Measurements from ENCODE around the gene ZWILCH.

ZWILCH gene

DNA sequence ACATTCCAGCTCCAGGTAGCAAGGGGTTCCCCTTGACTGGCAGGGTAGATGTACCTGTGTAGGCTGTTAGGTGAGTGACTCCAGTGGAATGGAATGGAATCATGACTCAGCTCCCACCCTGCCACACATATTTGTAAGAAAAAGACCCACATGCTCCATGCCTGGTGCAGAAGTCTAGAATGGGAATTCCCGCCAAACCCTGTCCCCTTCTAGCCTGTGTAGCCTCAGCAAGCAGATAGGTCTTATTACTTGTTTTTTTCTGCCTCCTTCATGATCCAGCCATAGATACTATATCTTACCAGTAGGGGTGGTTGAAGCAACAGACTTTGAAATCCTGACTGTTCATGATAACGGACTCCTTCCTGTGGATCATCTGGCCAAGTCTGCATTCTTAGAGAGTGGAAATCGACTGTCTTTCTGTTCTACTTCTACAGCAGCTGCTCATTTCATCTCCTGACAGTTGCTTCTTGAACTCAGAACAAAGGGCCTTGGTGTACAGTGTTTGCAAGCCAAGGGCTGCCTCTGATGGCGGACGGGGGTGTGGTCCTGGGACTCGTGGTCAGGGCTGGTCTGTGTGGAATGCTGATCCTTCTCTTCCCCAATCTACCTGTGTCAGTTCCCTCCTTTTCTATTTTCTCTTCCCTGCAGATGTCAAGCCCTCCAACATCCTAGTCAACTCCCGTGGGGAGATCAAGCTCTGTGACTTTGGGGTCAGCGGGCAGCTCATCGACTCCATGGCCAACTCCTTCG lies 23.8 kb upstream of the ZWILCH start:
- TF ChIP-seq, protein P1, sequence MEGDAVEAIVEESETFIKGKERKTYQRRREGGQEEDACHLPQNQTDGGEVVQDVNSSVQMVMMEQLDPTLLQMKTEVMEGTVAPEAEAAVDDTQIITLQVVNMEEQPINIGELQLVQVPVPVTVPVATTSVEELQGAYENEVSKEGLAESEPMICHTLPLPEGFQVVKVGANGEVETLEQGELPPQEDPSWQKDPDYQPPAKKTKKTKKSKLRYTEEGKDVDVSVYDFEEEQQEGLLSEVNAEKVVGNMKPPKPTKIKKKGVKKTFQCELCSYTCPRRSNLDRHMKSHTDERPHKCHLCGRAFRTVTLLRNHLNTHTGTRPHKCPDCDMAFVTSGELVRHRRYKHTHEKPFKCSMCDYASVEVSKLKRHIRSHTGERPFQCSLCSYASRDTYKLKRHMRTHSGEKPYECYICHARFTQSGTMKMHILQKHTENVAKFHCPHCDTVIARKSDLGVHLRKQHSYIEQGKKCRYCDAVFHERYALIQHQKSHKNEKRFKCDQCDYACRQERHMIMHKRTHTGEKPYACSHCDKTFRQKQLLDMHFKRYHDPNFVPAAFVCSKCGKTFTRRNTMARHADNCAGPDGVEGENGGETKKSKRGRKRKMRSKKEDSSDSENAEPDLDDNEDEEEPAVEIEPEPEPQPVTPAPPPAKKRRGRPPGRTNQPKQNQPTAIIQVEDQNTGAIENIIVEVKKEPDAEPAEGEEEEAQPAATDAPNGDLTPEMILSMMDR (IDR thresholded peaks at IDR 0.05; ENCODE audit: control extremely low read depth, extremely low read depth, low read depth, missing control alignments), result no peak
- POLR2A ChIA-PET, result no interaction called here
- CTCF ChIA-PET, result interaction anchor here (1.3 kb wide), 1 partner anchor 17 kb away, joined by 4 read pairs; no protein-coding TSS in a partner anchor
- peak; percentile 4 for DNase-seq (ENCODE audit: extremely low spot score)

DNA sequence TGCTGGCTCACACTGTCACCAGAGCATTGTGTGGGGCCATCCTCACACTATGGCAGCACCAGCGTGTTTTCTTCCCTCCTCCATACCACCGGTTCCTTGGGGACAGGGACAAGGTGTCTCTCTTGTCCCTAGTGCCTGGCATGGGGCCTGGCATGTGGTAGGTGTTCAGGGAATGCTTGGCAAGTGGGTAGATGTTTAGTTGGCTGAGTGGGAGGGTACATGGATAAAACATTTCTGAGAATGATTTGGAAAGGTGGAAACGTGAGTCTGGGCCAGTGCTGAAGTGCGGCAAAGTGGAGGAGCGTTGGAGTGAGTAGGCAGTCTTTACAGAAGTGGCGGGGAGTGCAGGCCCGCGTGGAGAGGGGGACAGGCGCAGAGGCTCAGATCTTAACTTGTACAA lies 22.6 kb upstream of the ZWILCH start:
- CTCF ChIA-PET, result no interaction called here
- no peak for DNase-seq (ENCODE audit: extremely low spot score)
- TF ChIP-seq, protein P1 (IDR thresholded peaks at IDR 0.05; ENCODE audit: control extremely low read depth, extremely low read depth, low read depth, missing control alignments), result no peak
- POLR2A ChIA-PET, result no interaction called here

DNA sequence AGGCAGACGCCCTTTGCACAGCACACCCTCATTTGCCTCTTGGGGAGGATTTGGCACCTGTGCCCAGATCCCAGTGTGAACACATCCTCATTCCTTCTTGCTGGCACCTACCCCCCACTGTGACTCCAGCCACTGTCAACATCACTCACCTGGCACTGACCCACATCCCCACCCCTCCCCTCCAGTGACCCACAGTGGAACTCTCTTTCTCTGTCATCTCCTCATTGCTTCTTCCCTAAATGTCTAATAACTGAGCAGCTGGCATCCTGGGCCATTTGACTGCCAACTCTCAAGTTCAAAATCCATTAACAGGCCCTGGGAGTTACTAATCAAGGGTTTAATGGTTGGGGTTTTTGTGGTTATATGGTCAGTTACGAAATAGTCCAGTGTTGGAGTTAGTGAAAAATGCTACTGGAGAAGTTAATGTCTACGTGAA lies 22.0 kb upstream of the ZWILCH start:
- ChIA-PET CTCF (interaction anchor here (0.8 kb wide), 1 partner anchor 9 kb away, joined by 3 read pairs; no protein-coding TSS in a partner anchor), POLR2A (no interaction called here)
- TF ChIP-seq, protein P1 (IDR thresholded peaks at IDR 0.05; ENCODE audit: control extremely low read depth, extremely low read depth, low read depth, missing control alignments), result no peak
- DNase-seq (ENCODE audit: extremely low spot score), result peak; percentile 4

DNA sequence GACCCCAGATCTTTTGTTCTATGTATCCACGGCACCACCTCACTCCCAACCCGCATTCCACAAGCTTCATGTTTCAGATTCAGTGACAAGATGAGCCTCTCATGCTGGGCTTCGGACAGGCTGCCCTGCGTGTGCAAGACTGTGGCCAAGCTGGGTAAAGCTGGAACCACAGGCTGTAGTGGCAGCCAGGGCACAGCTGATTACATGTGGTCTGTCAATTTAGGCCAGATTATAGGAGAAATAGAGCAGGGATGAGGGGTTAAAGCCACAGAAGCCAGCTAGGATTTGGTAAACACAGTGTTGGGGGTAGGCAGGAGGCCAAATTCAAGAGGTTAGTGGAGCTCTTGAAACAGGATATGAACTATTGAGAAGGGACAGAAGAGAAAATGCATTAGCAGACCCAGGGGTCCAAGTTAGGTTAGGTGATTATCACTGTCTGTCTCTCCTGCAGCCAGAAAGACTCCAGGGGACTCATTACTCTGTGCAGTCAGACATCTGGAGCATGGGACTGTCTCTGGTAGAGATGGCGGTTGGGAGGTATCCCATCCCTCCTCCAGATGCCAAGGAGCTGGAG lies 20.5 kb upstream of the ZWILCH start:
- peak; percentile 2 for DNase-seq (ENCODE audit: extremely low spot score)
- ChIA-PET POLR2A (interaction anchor here (1.0 to 1.6 kb wide), 2 partner anchors 10 to 13 kb away, joined by 3 to 8 read pairs; partner anchors contain the start of gene SNAPC5), CTCF (interaction anchor here (1.3 to 2.2 kb wide), 3 partner anchors 9 to 14 kb away, joined by 4 to 8 read pairs (median 7); partner anchors contain the start of gene SNAPC5)
- TF ChIP-seq, protein P1 (IDR thresholded peaks at IDR 0.05; ENCODE audit: control extremely low read depth, extremely low read depth, low read depth, missing control alignments), result no peak

DNA sequence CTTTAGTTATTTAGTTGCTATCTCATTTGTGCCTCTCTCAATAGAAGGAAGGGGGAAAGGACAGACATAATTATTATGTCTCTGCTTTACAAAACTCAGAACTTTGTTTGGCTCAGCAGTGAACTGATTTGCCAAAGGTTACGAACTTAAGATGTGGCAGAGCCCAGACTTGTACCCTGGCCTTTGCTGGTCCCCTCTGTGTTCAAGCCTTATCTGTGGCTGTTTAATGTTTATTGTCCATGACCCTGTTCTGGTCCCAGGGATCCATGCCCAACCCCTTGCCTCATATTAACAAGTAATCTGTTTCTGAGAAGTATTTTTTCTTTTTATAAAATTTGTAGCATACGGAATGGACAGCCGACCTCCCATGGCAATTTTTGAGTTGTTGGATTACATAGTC lies 18.2 kb upstream of the ZWILCH start:
- ChIA-PET CTCF (no interaction called here), POLR2A (no interaction called here)
- DNase-seq (ENCODE audit: extremely low spot score), result no peak
- TF ChIP-seq, protein P1 (IDR thresholded peaks at IDR 0.05; ENCODE audit: control extremely low read depth, extremely low read depth, low read depth, missing control alignments), result no peak

DNA sequence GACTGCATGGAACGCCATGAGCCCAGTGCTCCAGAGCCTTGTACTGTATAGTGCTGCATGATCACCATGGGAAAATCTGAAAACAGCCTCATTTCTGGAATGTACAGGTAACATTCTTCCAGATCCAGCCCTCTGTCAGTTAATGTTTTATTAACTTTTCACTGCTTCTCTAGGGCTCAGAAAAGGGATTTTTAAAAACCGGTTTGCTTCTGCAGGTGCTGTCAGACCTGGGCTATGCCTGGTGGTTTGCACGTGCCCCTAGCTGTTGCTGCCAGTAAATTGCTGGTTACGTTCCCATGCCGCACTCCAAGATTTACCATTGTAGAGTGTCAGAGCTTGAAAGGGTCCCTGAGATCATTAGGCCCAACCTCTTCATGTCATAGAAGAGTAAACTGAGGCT lies 16.6 kb upstream of the ZWILCH start:
- ChIA-PET CTCF (interaction anchor here (1.5 kb wide), 1 partner anchor 10 kb away, joined by 4 read pairs; the partner anchor contains the start of gene SNAPC5), POLR2A (no interaction called here)
- DNase-seq (ENCODE audit: extremely low spot score), result peak; percentile 4
- TF ChIP-seq, protein P1 (IDR thresholded peaks at IDR 0.05; ENCODE audit: control extremely low read depth, extremely low read depth, low read depth, missing control alignments), result no peak

Measured in GM10248 (cell line).